ENCODE results near the gene GOLGA5. TPM values are rescaled to one million over a fixed set of nuclear protein-coding genes. Genes with fewer than 3 reads are reported as not detected.

The GOLGA5 gene
- total and polyA plus RNA-seq, 2 experiments from 2014 or later: 26.2 to 30.2 TPM

- no peaks in the 10 kb centered on the region for H3K79me2 ChIP-seq (replicated peaks; ENCODE audit: insufficient read depth)
- no peaks in the 10 kb centered on the region for H4K20me1 ChIP-seq (replicated peaks; ENCODE audit: insufficient read depth)
- no peak overlapping the region for H3K27ac ChIP-seq (ENCODE audit: low read depth)
- Mint-ChIP-seq H3K4me3 (no peak overlapping the region), H3K9me3 (peaks cover under 1% of the 10 kb centered on the region; the same call in 1 of the 3 replicates), H3K36me3 (ENCODE audit: low read depth) (no peaks in the 10 kb centered on the region; the same call in 2 of the 3 replicates), H3K27ac (no peak overlapping the region), H3K27me3 (ENCODE audit: insufficient read depth, low read depth, poor library complexity) (peaks cover 3% of the 10 kb centered on the region), H3K4me1 (no peaks in the 10 kb centered on the region)
- H2AFZ ChIP-seq: no peak overlapping the region
- no peaks in the 10 kb centered on the region for H3K27me3 ChIP-seq (ENCODE audit: insufficient read depth)
- H3K4me2 ChIP-seq: no peak overlapping the region
- H3K36me3 ChIP-seq (ENCODE audit: insufficient read depth): no peaks in the 10 kb centered on the region
- DNase-seq (ENCODE audit: low spot score) (no peak), ATAC-seq (no peak)
- no peak overlapping the region for H3K4me3 ChIP-seq
- no peaks in the 10 kb centered on the region for H3F3A ChIP-seq (replicated peaks; ENCODE audit: low read depth)
- H3K4me1 ChIP-seq (ENCODE audit: insufficient read depth): no peaks in the 10 kb centered on the region
- no peak for TF ChIP-seq ZNF462 (CRISPR knock-in tag; IDR thresholded peaks at IDR 0.05)
- no peak for TF ChIP-seq REST (IDR thresholded peaks at IDR 0.05; ENCODE audit: unreplicated experiment)
- TF ChIP-seq CREB1 (CRISPR knock-in tag; IDR thresholded peaks at IDR 0.05; ENCODE audit: low read depth): no peak
- no peak for TF ChIP-seq POLR2AphosphoS5 (IDR thresholded peaks at IDR 0.05; ENCODE audit: low read depth)
- TF ChIP-seq ZNF331 (CRISPR knock-in tag; IDR thresholded peaks at IDR 0.05; ENCODE audit: low read depth): no peak
- H3K9me2 ChIP-seq (ENCODE audit: insufficient read depth): peaks cover 14% of the 10 kb centered on the region
These were observed 93.1 kb downstream of the GOLGA5 start for GRCh38 chr14:92887157-92887556.
